GM12891 (cell line): ENCODE measurements around the gene RANBP17.

Source experiments
- POLR2A ChIP-seq: IDR thresholded peaks from 2 replicates; pipeline ENCODE4 v1.6.1; 2011; ENCODE audit warnings: low read depth, low read length, control low read depth
- TAF1 ChIP-seq: IDR thresholded peaks from 2 replicates; pipeline ENCODE4 v1.6.1; 2011; ENCODE audit warnings: low read depth, low read length, control low read depth

- TF ChIP-seq POLR2A = no peak
- no peak for TF ChIP-seq TAF1
These were observed 454.7 kb downstream of the RANBP17 start for GRCh38 chr5:171316258-171317121.
